GM21786 (cell line): ENCODE measurements around the gene COL4A2.

ENCODE experiments used
- ATAC-seq: cut with Tn5 transposase; IDR thresholded peaks from one replicate; pipeline ENCODE4 v1.9.1; 2021; ENCODE audit not compliant: unreplicated experiment

COL4A2 gene

DNA sequence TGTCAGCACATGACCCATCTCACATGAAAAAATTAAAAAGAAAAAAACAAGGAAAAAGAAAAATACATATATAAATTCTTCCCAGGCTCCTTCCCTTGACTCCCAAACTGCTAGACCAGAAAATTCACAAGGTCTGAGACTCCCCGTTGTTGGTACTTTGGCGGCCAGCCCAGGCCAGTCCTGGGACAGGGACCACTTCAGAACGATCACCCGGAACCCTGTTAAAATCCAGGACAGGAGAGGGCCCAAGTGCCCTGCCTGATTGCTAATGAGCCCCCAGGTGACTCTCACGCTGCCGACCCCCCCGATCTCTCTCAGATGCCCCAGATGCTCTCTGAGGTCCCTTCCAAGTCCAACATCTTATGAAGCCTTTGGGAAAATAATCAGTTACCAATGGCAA lies 107.2 kb downstream of the COL4A2 start:
- ATAC-seq: no peak

DNA sequence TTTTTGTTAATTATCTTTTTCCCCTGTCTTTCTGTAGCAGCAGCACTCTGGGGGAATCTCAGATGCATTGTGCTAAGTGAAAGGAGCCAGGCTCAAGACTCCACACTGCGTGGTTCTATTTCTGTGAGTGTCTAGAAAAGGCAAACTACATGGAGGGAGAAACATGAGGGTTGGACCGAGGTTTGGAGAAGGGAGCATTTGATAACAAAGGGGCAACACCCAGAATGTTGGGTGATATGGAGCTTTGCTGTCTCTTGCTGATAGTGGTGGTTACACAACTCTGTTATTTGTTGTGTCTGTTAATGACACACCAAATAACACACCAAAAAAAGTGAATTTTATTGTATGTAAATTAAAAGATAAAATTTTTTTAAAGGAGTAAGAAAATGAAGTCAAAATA lies 107.8 kb downstream of the COL4A2 start:
- no peak for ATAC-seq

DNA sequence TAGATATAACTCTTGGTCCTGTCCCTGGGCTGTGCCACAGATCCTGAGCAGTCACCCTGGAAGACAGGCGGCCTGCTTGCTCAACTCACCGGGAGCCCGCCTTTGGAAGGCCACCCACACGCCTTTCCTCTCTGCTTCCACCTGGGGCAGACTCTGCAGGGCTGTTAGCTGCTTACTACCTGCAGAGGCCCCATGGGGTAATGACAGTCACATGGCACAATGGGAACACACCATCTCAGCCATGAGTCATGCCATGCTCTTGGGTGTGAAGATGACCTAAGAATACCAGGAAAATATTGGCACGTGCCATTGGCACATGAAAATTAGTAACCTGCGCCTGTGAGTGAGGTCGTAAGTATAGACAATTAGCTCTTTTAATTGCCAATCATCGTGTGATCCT lies 108.6 kb downstream of the COL4A2 start:
- no peak for ATAC-seq

DNA sequence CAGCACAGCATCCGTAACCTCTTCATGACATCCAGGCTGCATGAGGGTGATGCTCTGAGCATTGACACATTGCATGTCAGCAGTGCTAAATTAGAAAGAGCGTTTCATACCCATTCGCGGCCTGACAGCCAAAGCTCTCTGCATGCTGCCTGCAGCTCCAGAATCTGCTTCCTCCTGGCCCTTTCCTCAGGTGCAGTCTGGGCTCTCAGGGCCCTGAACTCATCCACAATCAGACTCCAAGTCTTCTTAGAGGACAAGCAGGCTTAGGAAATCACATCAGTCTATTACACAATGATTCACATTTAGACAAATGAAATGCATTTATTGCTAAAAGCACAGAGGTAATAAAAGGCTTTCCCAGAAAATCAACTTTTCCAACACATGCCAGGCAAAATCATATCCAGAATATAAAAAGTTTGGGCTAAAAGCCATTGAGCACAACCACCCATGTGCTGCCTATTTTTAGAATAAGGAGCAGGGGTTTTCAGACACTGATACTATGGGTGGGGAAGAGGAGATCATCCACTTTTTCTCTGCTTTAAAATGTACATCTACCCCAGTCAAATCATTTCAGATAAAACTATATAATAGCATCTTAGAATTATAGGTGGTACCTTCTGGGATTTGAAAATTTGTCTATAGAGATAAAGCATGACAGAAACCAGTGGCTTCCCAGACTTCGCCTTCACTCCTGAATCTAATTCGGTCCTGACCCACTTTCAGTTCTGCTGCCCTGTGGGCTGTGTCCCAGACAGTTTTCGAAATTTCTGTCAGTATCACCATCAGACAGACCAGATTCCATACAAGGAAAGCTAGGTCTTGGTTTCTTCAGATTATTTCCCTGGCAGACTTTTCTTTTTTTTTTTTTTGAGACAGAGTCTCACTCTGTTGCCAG lies 109.3 kb downstream of the COL4A2 start:
- no peak for ATAC-seq

DNA sequence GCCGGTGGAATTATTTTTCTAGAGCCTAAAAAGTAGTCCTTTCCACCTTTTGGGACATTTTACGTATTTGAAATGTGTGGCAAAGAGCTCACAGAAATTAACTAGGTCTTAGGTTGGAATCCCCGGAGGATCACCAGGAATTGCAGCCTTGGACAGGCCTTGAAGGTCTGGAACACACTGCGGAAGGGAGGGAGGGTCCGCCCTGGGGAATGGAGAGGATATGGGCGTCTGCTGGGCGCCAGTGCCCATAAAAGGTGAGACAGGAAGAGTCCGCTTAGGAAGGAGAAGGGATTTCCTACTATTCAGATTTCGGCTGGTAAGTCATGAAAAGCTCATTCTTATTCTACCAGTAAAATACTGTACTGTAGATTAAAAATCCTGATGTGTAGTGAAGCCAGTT lies 111.9 kb downstream of the COL4A2 start:
- no peak for ATAC-seq

DNA sequence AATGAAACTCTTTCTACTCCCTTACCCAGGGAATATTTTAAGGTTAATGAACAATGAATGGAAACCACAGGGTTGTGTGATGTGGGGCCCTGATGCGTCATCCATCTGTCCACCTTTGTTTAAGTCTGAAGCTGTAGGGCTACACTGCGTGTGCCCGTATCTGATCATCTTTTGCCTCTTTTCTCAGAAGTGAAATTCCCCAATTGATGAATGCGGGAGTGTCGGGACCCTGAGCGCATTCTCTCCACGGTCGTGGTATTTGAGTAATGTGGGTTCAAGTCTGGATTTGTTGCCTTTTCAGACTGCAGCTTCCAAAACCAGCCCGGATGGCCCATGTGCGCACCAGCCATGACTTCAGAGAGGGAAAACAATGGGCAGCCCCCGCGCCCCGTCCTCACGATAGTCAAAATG lies 112.3 kb downstream of the COL4A2 start:
- peak; percentile 56 for ATAC-seq

DNA sequence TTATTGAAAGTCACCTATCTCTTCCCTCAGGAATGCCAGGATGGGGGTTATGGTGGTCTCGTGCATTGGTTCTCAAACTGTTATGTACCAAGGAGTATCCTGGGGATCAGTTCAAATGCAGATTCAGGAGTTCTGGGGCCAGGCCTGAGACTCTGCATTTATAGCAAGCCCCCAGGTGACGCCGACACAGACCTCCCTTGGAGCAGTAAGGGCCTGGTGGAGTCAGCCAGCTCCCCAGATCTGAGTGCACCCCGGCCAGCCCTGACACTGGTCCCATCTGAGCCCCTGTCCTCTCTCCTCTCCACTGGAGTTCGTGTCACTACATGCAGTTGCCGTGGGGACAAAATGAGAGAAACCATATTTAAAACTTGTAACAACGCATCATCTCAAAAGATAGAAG lies 112.9 kb downstream of the COL4A2 start:
- no peak for ATAC-seq

DNA sequence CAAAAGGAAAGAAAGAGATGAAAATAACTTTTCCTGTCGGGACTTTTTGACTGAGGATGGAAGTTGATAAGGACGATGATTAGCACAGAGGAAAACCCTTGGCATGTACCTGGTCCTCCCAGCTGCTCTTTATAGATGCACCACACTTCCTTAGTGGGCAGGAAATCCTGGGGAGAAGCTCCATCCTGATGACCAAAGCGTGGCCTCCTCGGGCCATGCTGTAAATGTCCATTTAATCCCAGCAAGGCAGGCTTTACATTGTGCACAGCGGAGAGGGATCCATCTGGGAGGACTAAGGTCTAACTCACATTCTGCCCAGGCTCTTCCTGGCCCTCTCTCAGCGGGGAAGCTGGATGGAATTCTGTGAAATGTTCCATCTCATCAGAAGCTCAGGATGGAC lies 113.5 kb downstream of the COL4A2 start:
- no peak for ATAC-seq

DNA sequence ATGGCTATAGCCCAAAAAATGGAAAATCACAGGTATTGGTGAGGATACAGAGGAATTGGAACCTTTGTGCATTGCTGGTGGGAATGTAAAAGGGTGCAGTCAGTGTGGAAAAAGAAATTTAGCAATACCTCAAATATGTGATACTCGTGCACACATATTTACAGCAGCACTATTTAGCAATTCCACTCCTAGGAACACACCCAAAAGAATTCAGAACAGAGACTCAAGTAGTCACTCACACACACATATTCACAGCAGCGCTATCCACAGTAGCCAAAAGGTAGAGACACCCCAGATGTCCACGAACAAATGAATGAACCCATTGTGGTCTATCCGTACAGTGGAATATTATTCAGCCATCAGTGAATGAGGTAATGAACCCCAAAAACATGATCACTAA lies 114.0 kb downstream of the COL4A2 start:
- no peak for ATAC-seq

DNA sequence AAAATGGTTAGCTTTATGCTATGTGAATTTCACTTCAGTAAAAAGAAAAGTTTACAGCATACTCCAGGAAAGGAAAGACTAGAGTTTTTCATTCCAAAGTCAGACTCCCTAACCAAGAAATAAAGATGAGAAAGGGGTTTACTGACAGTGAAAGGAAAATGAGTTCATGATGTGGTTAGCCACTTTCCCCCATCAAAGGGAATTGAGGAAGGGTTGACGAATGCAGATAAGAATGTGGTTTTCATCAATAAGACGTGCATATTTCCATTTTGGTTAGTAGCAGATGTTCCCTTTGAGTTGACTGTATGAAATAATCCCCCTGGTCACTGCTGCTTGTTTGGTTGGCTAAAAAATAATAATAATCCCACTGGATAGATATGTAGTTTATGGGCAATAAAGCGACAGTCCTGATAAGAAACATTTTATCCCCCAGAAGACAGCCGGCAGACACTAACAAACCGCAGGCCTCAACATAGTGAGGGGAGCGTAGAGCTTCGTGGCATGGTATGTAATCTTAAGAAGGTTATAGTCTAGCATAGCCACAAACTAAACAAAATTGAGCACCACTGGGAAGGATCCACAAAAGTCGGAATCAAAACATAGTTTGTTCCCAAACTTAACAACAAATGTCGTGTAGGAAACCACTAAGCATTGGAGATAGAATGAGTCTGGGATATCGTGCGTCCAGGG lies 114.8 kb downstream of the COL4A2 start:
- no peak for ATAC-seq

DNA sequence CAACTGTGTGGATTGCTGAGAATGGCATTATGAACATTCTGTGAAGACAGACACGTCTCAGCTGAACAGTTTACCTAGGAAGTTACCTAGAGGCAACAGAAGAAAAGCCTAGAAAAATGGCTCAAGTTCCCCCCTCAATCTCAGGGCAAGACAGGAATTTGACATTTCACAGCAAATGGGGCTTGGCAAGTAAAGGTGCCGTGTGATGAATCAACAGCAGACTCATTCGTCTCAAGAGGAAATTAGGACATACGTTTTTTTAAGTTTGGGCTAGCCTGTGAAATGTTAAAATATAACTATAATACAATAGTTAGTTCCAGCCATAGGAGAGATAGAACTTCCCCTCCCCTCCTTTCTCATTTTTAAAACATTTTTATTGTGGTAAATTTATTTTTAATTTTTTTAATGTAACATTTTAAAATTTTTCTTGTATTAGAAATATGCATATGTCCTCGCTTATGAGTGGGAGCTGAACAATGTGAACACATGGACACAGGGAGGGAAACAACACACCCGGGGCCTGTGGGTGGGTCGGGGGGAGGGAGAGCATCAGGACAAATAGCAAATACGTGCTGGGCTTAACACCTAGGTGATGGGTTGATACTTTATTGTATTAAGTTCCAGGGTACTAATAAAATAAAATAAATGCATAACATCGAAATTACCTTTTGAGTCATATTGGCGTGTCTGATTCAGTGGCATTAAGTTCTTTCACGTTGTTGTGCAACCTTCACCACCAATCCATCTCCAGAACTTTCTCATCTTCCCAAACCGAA lies 116.0 kb downstream of the COL4A2 start:
- no peak for ATAC-seq

DNA sequence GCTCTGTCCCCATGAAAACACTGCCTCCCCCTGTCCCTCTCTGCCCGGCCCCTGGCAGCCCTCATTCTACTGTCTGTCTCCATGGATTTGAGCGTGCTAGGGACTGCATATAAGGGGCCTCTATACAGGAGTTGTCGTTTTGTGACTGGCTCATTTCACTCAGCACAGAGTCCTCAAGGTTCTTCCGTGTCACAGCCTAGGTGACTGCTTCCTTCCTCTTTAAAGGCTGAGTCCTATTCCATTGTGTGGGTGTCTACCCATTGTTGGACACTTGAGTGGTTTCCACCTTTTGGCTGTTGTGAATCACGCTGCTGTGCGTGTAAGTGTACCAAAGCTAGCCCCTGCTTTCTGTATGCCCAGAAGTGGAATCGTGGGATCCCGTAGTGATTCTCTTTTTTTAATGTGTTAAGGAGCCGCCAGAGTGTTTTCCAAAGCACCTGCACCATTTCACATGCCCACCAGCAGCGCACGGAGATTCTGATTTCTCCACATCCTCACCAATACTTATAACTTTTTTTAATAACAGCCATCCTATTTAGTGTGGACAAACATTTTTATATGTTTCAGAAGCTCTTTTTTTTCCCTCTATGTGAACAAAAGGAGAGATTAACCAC lies 116.7 kb downstream of the COL4A2 start:
- ATAC-seq: no peak

DNA sequence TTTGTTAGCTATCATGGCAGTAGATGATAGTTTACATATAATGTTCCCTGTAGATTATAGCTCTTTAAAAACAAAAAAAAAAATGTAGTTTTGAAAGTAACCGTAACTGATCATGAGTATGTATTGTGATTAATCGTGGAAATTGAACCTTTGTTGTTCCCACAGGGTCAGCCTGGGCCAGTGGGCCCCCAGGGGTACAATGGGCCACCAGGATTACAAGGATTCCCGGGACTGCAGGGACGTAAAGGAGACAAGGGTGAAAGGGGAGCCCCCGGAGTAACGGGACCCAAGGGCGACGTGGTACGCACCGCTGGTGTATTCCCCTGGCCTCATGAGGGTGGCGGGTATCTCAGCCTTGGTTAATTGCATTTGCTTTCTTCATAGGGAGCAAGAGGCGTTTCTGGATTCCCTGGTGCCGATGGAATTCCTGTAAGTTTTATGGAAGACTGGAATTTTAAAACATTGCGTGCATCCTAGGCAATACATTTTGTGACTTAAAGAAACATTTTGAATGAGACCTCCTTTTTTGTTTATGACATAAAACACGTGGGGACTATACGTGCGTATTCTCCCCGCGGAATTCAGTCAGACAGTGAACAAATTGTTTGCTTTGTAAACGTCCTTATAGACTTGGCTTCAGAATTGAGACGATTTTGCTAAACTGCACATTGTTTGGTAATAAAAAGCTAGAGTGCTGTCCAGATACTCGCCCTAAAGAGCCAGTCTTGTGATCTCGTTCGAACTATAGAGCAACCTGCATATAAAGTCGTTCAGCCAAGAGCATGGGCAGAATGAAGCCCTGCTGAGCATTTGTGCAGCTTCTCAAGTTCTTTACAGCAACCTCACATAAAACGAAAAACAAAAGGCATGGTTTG lies 117.7 kb downstream of the COL4A2 start:
- no peak for ATAC-seq

DNA sequence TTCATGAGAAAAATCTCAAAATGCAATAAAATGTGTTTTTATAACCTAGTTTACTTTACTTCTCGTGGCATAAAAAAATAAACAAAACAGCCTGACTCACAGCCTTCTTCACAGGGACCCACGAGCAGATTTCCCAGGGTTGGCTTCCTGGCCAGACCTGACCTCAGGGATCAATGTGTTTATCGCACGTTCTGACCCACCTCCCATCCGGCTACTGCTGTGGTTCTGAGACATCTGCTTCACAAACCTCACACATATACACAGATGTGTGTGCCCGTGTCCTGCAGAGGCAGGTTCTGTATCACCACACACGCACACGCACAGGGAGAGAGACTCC lies 118.3 kb downstream of the COL4A2 start:
- ATAC-seq: no peak

DNA sequence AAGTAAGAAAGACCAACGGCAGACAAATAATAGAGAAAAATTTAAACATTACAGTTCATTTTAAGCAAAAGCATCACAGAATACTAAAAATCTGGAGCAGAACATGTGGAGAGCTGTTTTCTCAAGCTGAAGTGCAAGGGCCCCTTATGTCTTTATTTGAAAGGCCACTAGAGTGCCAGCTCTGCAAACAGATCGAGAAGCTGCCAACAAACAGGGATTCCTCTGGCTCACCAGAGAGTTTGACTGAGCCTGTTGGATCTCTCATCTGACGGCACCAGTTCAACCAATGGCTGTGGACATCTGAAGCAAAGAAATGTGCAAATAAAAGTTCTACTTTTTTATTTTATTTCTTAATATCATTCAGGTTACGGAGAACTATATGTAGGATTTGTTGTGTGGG lies 119.7 kb downstream of the COL4A2 start:
- no peak for ATAC-seq

DNA sequence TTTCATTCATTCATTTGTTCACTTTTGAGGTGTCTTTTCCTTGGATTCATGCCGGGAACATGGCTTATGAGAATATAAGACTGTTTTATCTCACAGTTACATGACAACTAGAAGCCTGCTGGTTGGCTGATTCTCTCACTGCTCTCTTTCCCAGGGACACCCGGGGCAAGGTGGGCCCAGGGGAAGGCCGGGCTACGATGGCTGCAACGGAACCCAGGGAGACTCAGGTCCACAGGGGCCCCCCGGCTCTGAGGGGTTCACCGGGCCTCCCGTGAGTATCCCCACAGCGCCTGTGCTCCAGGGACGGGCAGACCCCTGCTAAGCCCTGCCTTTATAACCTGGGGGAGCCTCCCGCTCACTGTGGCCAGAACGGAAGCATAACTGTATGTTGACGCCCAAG lies 121.2 kb downstream of the COL4A2 start:
- no peak for ATAC-seq

DNA sequence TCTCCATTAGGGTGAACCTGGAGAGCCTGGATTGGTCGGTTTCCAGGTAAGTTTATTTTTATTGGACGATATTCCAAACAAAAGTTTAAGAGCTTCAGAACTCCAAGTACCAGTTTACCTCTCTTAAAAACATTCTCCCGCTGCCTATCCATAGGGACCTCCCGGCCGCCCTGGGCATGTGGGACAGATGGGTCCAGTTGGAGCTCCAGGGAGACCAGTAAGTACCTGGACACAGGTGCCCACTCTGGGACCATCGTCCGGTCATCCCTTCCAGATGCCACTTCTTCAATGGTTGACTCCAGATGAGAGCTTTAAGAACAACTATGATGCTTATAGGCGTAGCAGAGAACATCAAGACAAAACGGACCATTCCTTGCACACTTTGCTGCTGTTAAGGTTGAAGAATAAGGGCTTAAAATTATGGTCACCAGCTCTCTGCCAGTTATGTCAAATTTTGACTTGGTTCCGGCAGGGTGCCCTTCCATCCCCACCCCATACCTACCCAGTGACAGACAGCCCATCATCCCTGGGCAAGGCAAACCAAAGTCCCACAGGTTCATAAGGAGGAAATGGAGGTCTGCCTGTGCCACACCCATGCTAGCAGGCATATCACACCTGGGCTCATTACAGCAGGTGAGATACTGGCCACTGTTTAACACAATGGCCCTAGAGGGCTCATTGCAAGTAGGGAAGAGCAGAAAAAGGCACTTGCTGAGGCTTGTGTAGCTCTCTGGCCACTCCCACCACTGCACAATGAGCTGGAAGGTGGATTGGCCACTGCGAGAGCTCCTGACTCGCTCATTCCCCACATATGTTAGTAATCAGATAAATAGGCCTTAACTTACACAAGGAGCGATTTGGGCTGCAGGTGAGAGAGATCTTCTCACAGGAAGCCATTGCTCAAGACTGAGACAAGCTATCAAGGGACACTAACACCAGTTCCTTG lies 123.6 kb downstream of the COL4A2 start:
- no peak for ATAC-seq

DNA sequence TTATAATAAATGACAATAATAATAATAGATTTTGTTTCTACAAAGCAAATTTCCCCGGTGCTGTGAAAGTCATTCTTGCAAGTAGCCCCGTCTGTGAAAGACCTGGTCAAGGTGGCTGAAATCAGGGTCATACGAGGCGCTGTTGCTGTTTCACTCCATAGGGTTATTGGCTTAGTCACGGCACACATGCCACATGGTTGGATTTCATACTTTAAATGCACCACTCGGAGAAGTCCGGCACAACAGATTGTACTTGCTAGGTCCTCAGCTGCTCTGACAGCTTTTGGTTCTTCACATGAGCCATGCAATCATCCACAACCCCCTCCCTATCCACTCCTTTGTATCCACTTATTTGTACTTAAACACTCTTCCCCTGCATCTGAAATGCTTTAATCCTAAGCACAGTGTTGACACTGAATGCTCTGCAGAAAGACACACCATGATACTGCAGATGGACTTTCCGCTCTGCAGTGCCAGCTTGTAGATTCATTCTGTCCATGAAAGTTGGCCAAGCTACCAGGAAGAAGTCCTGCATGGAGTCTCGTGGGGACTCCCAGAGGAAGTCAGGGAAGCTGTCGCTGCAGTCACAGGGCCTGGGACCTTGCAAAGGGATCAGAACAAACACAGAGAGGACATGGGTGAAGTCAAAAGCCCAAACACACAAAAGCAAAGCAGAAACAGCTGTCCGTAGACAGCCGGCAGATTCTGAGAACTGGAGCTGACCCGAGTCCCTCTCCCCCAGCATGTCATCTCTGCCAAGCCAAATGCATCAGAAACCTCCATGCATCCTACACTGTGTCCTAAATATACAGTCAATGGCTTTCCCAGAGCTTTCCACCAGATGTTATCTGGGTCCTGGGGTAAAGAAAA lies 124.6 kb downstream of the COL4A2 start:
- no peak for ATAC-seq
